GM21528 (cell line): ENCODE measurements around the gene ATP9A.
"Not testable (repeated sequence)": the region's sequence is repeated elsewhere in the genome, so short reads cannot be mapped to it uniquely, and the experiment has no call there.

ENCODE experiments used
- ATAC-seq: cut with Tn5 transposase; IDR thresholded peaks from one replicate; pipeline ENCODE4 v1.9.1; 2021; ENCODE audit warnings: mild to moderate bottlenecking, moderate library complexity; ENCODE audit not compliant: unreplicated experiment, low FRiP score

The ATP9A gene

GRCh38 chr20:51729771-51730170, 38.4 kb downstream of the ATP9A start:
- ATAC-seq, result no peak

- no peak for ATAC-seq
These were observed 39.5 kb downstream of the ATP9A start for GRCh38 chr20:51728737-51729136.

- ATAC-seq, result no peak
These were observed 40.3 kb downstream of the ATP9A start for GRCh38 chr20:51727872-51728271.

GRCh38 chr20:51725584-51726176, 42.5 kb downstream of the ATP9A start:
- no peak for ATAC-seq

- not testable (repeated sequence) for ATAC-seq
These were observed 45.2 kb downstream of the ATP9A start for GRCh38 chr20:51723026-51723425.

GRCh38 chr20:51722246-51722645, 45.9 kb downstream of the ATP9A start:
- not testable (repeated sequence) for ATAC-seq

GRCh38 chr20:51720854-51721253, 47.3 kb downstream of the ATP9A start:
- no peak for ATAC-seq

GRCh38 chr20:51720384-51720783, 47.8 kb downstream of the ATP9A start:
- no peak for ATAC-seq

GRCh38 chr20:51715856-51716185, 52.4 kb downstream of the ATP9A start:
- ATAC-seq, result no peak

GRCh38 chr20:51715163-51715855, 52.9 kb downstream of the ATP9A start:
- no peak for ATAC-seq

- no peak for ATAC-seq
These were observed 55.0 kb downstream of the ATP9A start for GRCh38 chr20:51713213-51713598.

- ATAC-seq, result no peak
These were observed 55.5 kb downstream of the ATP9A start for GRCh38 chr20:51712501-51713212.

GRCh38 chr20:51711426-51711825, 56.8 kb downstream of the ATP9A start:
- ATAC-seq, result no peak

GRCh38 chr20:51710361-51710894, 57.8 kb downstream of the ATP9A start:
- no peak for ATAC-seq

- ATAC-seq, result no peak
These were observed 62.8 kb downstream of the ATP9A start for GRCh38 chr20:51705400-51705799.

- no peak for ATAC-seq
These were observed 64.5 kb downstream of the ATP9A start for GRCh38 chr20:51703400-51704287.

- no peak for ATAC-seq
These were observed 65.6 kb downstream of the ATP9A start for GRCh38 chr20:51702556-51702955.

GRCh38 chr20:51700809-51701285, 67.3 kb downstream of the ATP9A start:
- no peak for ATAC-seq

GRCh38 chr20:51698252-51698651, 69.9 kb downstream of the ATP9A start:
- ATAC-seq, result no peak

GRCh38 chr20:51697096-51697826, 70.9 kb downstream of the ATP9A start:
- no peak for ATAC-seq
